Fibroblast of peridontal ligament (primary cell): ENCODE results near the gene FGFBP3.
A peak's percentile ranks its signal among the peaks of the same experiment; 100 is the strongest.

ENCODE experiments used
- DNase-seq: peaks from one replicate; pipeline ENCODE4 v3.0.0-alpha.2; 2010; ENCODE audit errors: extremely low read depth

Gene FGFBP3

GRCh38 chr10:91909117-91909677 is at the start of gene FGFBP3:
Gene FGFBP3 (minus strand): TSS chr10:91909486. CDS start chr10:91908969, 517 bp downstream.
- DNase-seq = peak; percentile 44

GRCh38 chr10:91957091-91957490 is 47.8 kb upstream of the FGFBP3 start:
- no peak for DNase-seq

- no peak for DNase-seq
Measured at GRCh38 chr10:91955114-91955513, 45.8 kb upstream of the FGFBP3 start.

- DNase-seq = no peak
Measured at GRCh38 chr10:91953600-91954160, 44.4 kb upstream of the FGFBP3 start.

- DNase-seq = peak; percentile 32
Measured at GRCh38 chr10:91944880-91945630, 35.8 kb upstream of the FGFBP3 start.

- DNase-seq = no peak
Measured at GRCh38 chr10:91941426-91941825, 32.1 kb upstream of the FGFBP3 start.

- no peak for DNase-seq
Measured at GRCh38 chr10:91939653-91940052, 30.4 kb upstream of the FGFBP3 start.

- DNase-seq = no peak
Measured at GRCh38 chr10:91935886-91936285, 26.6 kb upstream of the FGFBP3 start.

- no peak for DNase-seq
Measured at GRCh38 chr10:91932737-91933136, 23.5 kb upstream of the FGFBP3 start.

GRCh38 chr10:91931526-91932190 is 22.4 kb upstream of the FGFBP3 start:
- DNase-seq = no peak

GRCh38 chr10:91930939-91931338 is 21.7 kb upstream of the FGFBP3 start:
- DNase-seq = peak; percentile 35

GRCh38 chr10:91925022-91925320 is 15.7 kb upstream of the FGFBP3 start:
- DNase-seq = peak; percentile 53

GRCh38 chr10:91924212-91925021 is 15.1 kb upstream of the FGFBP3 start:
- DNase-seq = peak; percentile 45

- peak; percentile 91 for DNase-seq
Measured at GRCh38 chr10:91923371-91924211, 14.3 kb upstream of the FGFBP3 start, which contains the start of gene BTAF1. Gene BTAF1 (plus strand): TSS chr10:91923770. CDS start chr10:91924077, 307 bp downstream.

GRCh38 chr10:91919651-91920050 is 10.4 kb upstream of the FGFBP3 start:
- no peak for DNase-seq

GRCh38 chr10:91910467-91910866 is 1.2 kb upstream of the FGFBP3 start:
- no peak for DNase-seq

- DNase-seq = peak; percentile 64
Measured at GRCh38 chr10:91908337-91909116, 759 bp downstream of the FGFBP3 start.

GRCh38 chr10:91907914-91908336 is 1.4 kb downstream of the FGFBP3 start:
- DNase-seq = no peak

GRCh38 chr10:91907033-91907594 is 2.2 kb downstream of the FGFBP3 start:
- no peak for DNase-seq
